NCI-H774 (cell line): ENCODE measurements around the gene AP1S2.

ENCODE experiments used
- DNase-seq: peaks from one replicate; lab custom pipeline; 2025; lab: John Stamatoyannopoulos, UW

The AP1S2 gene

GRCh38 chrX:15812192-15812938, 42.2 kb downstream of the AP1S2 start:
- no peak for DNase-seq

DNA sequence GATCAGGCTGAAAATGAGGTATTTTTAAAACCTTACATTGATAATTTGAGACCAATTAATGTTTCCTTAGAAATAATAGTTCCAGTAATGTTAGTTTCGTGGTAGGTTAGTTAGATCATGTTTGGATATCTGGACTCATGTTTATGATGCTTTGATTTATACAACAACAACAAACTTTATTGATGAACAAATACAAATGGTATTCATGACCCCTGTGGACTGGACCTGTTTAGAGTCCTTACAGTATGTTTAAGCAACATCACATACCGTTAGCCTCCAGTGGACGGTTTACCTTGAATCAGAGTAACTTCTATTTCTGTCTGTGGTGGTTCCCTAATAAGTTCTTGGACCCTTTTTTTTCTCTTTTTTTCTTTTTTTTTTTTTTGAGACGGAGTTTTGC, 46.4 kb downstream of the AP1S2 start:
- no peak for DNase-seq

- DNase-seq = no peak
These were observed 50.0 kb downstream of the AP1S2 start for GRCh38 chrX:15804563-15804962.

DNA sequence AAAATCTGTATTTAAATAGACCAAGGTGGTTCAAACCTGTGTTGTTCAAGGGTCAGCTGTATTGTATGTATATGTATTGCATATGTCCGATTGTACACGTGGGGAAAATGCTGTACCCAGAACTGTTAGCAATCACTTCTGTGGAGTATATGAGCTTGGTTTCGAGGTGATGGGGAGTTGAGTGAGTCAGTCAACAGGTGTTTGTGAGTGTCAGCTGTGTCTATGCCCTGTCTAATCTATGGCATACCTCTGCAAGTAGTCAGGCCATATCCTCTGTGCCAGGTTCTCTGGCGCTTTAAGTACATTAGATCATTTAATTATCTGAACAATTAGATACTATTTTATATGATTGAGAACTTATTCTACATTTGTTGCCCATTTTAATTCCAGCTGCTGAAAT, 56.9 kb downstream of the AP1S2 start:
- no peak for DNase-seq

DNA sequence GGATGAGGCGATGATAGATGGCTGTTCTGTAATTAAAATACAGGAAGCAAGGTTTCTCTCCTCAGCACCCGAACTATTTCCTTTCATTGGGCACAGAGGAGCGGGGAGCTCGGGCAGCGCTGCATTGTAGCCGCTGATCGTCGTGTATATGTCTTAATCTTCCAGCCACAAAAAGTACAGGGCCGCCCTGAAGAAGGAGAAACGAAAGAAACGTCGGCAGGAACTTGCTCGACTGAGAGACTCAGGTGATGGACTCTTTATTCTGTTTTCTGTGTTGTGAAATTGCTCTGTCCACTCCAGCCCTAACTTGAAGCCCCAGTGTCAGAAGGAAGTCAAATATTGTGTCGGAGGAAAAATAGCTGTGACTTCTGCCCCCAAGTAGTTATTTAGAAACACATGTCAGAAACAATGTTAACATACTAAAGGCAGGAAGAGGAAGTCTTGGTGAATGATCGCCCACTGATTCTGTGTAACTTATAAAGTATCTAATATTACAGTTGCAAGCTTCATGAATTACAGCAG, 63.8 kb downstream of the AP1S2 start:
- DNase-seq = no peak

- DNase-seq = peak; percentile 66
These were observed 64.4 kb downstream of the AP1S2 start, which contains the start of gene ZRSR2 for GRCh38 chrX:15789979-15790768. Gene ZRSR2 (plus strand): TSS chrX:15790484. CDS start chrX:15790496, 12 bp downstream.

GRCh38 chrX:15786915-15787314, 67.7 kb downstream of the AP1S2 start:
- DNase-seq = no peak

DNA sequence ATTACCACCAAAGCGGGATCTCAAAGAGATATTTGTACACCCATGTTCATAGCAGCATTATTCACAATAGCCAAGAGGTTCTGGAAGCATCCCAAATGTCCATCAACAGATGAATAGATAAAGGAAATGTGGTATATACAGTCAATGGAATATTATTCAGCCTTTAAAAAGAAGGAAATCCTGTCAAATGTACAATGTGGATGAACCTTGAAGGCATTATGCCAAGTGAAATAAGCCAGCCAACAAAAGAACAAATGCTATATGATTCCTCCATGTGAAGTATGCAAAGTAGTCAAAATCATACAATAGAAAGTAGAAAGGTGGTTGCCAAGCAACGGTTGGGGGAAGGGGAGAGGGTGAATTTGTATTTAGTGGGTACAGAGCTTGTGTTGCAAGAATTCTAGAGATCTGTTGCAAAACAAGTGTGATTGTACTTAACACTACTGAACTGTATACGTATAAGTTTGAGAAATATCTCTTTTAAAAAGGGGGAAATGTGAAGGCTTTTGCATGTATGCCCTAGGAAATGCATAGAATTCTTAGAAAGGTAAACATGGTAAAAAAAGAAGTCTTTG, 69.3 kb downstream of the AP1S2 start:
- DNase-seq = no peak

DNA sequence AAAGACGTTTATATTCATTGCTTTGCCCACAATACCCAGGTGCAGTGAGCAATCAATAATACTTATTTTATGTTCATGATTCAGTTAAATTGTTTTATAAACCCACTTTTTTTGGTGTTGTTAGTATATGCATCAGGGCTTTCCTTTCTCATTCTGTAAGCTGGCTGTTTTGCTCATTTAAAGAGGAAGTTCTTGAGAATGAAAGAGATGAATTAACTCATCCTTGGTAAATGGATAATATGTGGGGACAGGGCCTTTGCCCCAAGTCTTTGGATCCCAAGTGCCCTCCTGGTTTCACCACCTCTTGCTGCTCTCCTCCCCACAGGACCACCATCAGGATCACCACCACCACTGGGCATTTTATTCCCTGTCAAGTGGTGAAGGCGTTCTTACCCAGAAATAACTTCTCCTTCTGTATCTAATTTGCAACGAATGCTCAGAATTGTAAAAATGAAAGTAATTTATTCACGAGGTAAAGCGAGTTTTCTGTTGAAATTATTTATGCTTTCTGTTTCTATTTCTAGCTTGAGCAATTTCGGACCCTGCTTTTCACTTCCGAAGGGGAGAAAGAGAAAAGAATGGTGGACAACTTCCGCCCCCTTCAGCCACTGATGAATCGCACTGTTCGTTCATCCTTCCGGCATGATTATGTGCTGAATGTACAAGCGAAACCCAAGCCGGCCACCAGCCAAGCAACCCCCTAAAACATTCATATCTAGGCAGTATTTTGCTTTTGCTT, 72.5 kb downstream of the AP1S2 start:
- DNase-seq = no peak
